HG03103 (cell line): ENCODE results near the gene REG4.
"Not testable (repeated sequence)": the region's sequence is repeated elsewhere in the genome, so short reads cannot be mapped to it uniquely, and the experiment has no call there.

Experiments
- ATAC-seq: cut with Tn5 transposase; IDR thresholded peaks from one replicate; pipeline ENCODE4 v1.9.1; 2021; ENCODE audit warnings: low read depth; ENCODE audit not compliant: unreplicated experiment

REG4 gene

GRCh38 chr1:119811387-119811786 is at the start of gene REG4:
REG4 (minus strand) TSS chr1:119811460; CDS start chr1:119808769, 2,691 bp downstream.
- ATAC-seq: no peak

DNA sequence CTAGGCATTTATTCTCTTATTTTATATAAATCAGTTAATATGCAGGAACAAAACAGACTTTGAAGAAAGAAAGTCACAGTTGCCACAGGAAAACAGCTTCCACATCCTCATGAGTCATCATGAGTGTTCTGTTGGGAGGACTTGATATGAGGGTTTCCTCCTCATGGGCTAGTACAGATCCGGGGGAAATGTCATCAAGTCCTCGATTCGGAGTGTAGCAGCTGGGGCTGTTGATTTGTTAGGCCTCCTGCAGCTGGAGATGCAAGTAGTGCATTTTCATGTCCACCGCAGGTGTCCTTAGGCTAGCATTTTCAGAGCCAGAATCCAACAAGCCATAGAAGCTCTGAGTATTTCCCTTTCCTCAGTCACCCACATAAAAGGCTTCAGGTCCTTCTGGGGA is 48.4 kb upstream of the REG4 start:
- ATAC-seq: no peak

GRCh38 chr1:119858556-119859214 is 47.4 kb upstream of the REG4 start:
- not testable (repeated sequence) for ATAC-seq

DNA sequence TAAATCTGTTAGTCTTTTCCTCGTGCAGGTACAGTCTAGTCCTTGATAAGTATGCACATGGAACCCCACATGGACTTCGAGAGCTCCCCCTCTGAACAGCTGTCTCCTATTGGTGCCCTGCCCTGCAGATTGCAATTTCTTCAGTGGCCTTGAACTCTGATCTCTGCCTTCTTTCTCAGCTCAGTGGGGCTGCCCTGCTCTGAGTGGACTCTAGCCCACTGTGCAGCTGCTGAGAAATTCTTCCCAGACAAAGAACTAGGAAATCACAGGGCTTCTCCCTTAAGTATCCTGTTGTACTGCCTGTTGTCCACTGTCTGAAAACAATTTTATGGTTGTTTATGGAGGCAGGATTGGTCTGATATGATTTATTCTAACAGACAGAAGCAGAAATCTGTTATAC is 46.9 kb upstream of the REG4 start:
- no peak for ATAC-seq

DNA sequence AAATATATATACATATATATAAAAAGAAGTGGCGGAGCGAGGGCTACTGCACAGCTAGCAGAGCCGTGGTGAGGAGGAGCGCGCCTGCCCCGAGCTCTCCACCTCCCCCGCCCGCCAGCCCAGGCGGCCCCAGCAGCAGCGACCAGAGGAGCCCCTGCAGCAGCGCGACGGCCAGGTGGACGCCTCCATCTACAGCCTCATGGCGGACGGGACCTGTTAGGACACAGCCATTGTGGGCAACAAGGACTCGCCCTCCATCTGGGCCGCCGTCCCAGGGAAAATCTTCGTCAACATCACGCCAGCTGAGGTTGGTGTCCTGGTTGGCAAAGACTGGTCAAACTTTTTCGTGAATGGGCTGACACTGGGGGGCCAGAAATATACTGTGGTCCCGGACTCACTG is 41.9 kb upstream of the REG4 start:
- no peak for ATAC-seq

- ATAC-seq: not testable (repeated sequence)
Observed at GRCh38 chr1:119844206-119844605, 32.9 kb upstream of the REG4 start.

- no peak for ATAC-seq
Observed at GRCh38 chr1:119841306-119841705, 30.0 kb upstream of the REG4 start.

GRCh38 chr1:119840745-119841144 is 29.5 kb upstream of the REG4 start:
- no peak for ATAC-seq

- no peak for ATAC-seq
Observed at GRCh38 chr1:119838236-119838635, 27.0 kb upstream of the REG4 start.

GRCh38 chr1:119834990-119835389 is 23.7 kb upstream of the REG4 start:
- no peak for ATAC-seq

DNA sequence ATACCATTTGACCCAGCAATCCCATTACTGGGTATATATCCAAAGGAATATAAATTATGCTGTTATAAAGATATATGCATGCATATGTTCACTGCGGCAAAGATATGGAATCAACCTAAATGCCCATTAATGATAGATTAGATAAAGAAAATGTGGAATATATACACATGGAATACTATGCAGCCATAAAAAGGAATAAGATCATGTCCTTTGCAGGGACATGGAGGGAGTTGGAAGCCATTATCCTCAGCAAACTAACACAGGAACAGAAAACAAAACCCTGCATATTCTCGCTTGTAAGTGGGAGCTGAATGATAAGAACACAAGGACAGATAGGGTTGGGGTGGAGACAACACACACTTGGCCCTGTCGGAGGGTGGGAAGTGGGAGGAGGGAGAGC is 19.8 kb upstream of the REG4 start:
- no peak for ATAC-seq

- no peak for ATAC-seq
Observed at GRCh38 chr1:119829625-119830024, 18.4 kb upstream of the REG4 start.

- not testable (repeated sequence) for ATAC-seq
Observed at GRCh38 chr1:119829006-119829405, 17.7 kb upstream of the REG4 start.

- no peak for ATAC-seq
Observed at GRCh38 chr1:119828266-119828665, 17.0 kb upstream of the REG4 start.

- no peak for ATAC-seq
Observed at GRCh38 chr1:119827010-119827409, 15.8 kb upstream of the REG4 start.

- no peak for ATAC-seq
Observed at GRCh38 chr1:119822406-119822805, 11.1 kb upstream of the REG4 start.

DNA sequence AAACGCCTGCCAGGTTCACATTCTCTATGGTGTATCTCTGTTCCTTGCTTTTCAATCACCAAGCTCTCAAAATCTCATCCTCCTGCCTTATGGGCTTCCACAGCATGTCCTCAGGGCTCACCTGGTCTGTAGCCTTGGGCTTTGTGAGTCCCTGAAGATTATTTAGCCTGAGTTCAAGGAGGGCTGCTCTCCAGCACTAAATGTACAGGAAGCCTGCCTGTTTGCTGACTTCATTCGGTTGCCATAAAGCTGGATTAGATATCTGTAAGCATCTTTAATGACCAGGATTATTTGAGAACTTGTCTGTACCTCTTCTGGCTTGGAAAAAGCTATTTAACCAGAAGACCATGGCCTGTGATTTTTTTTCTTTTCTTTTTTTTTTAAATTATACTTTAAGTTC is 6.9 kb upstream of the REG4 start:
- ATAC-seq: no peak

DNA sequence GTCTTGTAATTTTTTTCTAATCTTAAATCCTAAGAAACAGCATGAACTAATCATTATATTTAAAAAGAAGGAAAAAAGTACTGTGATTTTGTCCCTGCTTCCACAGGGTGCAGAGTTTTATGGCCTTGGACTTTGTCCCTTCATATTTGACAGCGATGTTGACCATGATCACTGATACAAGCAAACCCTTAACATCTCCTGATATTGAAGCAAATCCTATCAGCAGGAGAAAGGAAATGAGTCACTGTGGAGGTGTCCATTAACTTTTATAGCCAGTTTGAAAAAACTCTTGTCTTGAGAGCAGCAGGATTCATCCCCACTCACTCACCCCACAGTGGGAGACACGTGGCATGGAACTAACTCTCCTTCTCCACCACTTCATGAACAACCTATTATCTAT is 5.1 kb upstream of the REG4 start:
- no peak for ATAC-seq

DNA sequence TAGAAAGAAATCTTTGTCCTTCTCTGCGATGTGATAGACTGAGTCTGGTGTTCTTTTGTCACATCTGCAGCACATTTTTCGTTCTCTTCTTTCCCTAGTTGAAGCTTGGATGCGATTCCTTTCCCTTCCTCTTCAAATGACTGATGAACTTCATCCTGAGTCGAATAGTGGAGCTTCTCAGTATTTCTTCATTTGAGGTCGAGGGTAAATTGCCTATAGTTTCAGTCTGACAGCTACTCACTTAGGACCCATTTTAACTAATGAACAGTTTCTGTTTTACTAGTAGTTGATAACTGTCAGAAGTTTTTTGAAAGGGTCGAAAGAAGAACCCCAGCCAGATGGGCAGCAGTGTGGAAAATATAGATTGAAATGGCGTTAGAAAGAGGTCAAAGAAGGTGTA is 4.7 kb upstream of the REG4 start:
- ATAC-seq: no peak

- no peak for ATAC-seq
Observed at GRCh38 chr1:119815361-119815760, 4.1 kb upstream of the REG4 start.

- no peak for ATAC-seq
Observed at GRCh38 chr1:119814288-119814687, 3.0 kb upstream of the REG4 start.

- no peak for ATAC-seq
Observed at GRCh38 chr1:119811985-119812557, 811 bp upstream of the REG4 start.
